Stimulated activated CD4-positive, alpha-beta T cell treated with anti-CD3 and anti-CD28 coated beads, Interleukin-1b, Interleukin-23, amount 100 ng/mL, for 48 hours (primary cell): ENCODE results near the gene ERI2.
"Not testable (repeated sequence)": the region's sequence is repeated elsewhere in the genome, so short reads cannot be mapped to it uniquely, and the experiment has no call there.

Source experiments
- DNase-seq: peaks from one replicate; pipeline ENCODE4 v3.0.0-alpha.2; 2020

ERI2 gene

GRCh38 chr16:20762404-20763123 is 43.7 kb downstream of the ERI2 start:
- no peak for DNase-seq

- DNase-seq = no peak
These were observed 45.1 kb downstream of the ERI2 start for GRCh38 chr16:20761175-20761574.

- no peak for DNase-seq
These were observed 45.9 kb downstream of the ERI2 start for GRCh38 chr16:20760346-20760745.

GRCh38 chr16:20755799-20756198 is 50.5 kb downstream of the ERI2 start:
- DNase-seq = not testable (repeated sequence)

- no peak for DNase-seq
These were observed 51.0 kb downstream of the ERI2 start for GRCh38 chr16:20755238-20755637.

- no peak for DNase-seq
These were observed 52.5 kb downstream of the ERI2 start for GRCh38 chr16:20753727-20754126.

GRCh38 chr16:20750558-20750957 is 55.7 kb downstream of the ERI2 start:
- DNase-seq = no peak

GRCh38 chr16:20749474-20749873 is 56.8 kb downstream of the ERI2 start:
- no peak for DNase-seq

- DNase-seq = no peak
These were observed 59.0 kb downstream of the ERI2 start for GRCh38 chr16:20747030-20747816.

GRCh38 chr16:20746461-20746860 is 59.8 kb downstream of the ERI2 start:
- no peak for DNase-seq
